GM12892 (cell line): ENCODE results near the gene CLN3.

Experiments
- POLR2A ChIP-seq: IDR thresholded peaks from 2 replicates; pipeline ENCODE4 v1.6.1; 2011; ENCODE audit warnings: low read depth, low read length, control low read depth
- POLR2AphosphoS5 ChIP-seq: IDR thresholded peaks from 2 replicates; pipeline ENCODE4 v1.6.1; 2011; ENCODE audit warnings: low read depth, low read length, control low read depth
- TAF1 ChIP-seq: IDR thresholded peaks from 2 replicates; pipeline ENCODE4 v1.6.1; 2011; ENCODE audit warnings: low read depth, mild to moderate bottlenecking, control low read depth, low read length, borderline replicate concordance

- TF ChIP-seq TAF1 (no peak), POLR2A (no peak), POLR2AphosphoS5 (no peak)
These were observed 41.2 kb upstream of the CLN3 start for GRCh38 chr16:28532940-28533647.
